K562 (cell line): Measurements from ENCODE around the gene SLC9A7. TPM values are rescaled to one million over a fixed set of nuclear protein-coding genes. Genes with fewer than 3 reads are reported as not detected.

ENCODE experiments used
- ATAC-seq: fragments of 200-7000 bp; cut with Tn5 transposase; 3 replicates; pipeline ENCODE4 v1.9.1; 2020; ENCODE audit warnings: moderate library complexity
- BruUV-seq: library from RNA; stranded (reverse); fragments of 400-500 nt; replicated peaks from 2 replicates; lab custom pipeline; 2021; lab: Mats Ljungman, UMichigan
- CTCF ChIA-PET: fragments of 300-600 bp; formaldehyde crosslinking; extraction: SDS; loops from one replicate; lab custom pipeline; 2021; ENCODE audit warnings: low intra/inter-chr PET ratio; lab: Yijun Ruan, JAX
- POLR2A ChIA-PET: fragments of 300-600, 350-650 bp; sonication (Branson Sonifier 250); formaldehyde crosslinking; extraction: SDS; loops from one replicate; lab custom pipeline; 2021; ENCODE audit warnings: antibody characterized with exemption, inconsistent platforms; lab: Yijun Ruan, JAX
- DNase-seq, 4 experiments: peaks; one replicate each; pipeline versions ENCODE4 v3.0.0 to v3.0.0-alpha.2; 2011 to 2018; ENCODE audit warnings: low spot score in 3 of 4, mixed read lengths in 3 of 4; ENCODE audit errors: extremely low read depth in 1 of 4
- FAIRE-seq: peaks from 2 replicates; lab custom pipeline; 2011; peaks lifted over from hg19 to GRCh38; lab: Jason Lieb, UNC
- H2AFZ ChIP-seq: 2 replicates; pipeline ENCODE4 v1.6.0; 2011; ENCODE audit warnings: low read depth, low read length, control low read depth, inconsistent platforms
- H3K27ac ChIP-seq: fragments of 200-600 bp; 3 replicates; pipeline ENCODE4 v1.8.0; 2011; ENCODE audit warnings: low read depth, mild to moderate bottlenecking, control low read depth, inconsistent platforms, low read length, moderate library complexity, mixed read lengths; ENCODE audit errors: extremely low read depth
- H3K27me3 ChIP-seq, 2 experiments: fragments of 300-600 bp in 1 of 2; 2 replicates in 1 of 2; 3 replicates in 1 of 2; pipeline versions ENCODE4 v1.6.0 to v1.8.0; 2011; ENCODE audit warnings: inconsistent platforms in 2 of 2, low read length in 2 of 2, mild to moderate bottlenecking in 1 of 2, mixed read lengths in 1 of 2, moderate library complexity in 1 of 2; ENCODE audit not compliant: control insufficient read depth in 2 of 2, insufficient read depth in 2 of 2
- H3K36me3 ChIP-seq: fragments of 300-600 bp; 3 replicates; pipeline ENCODE4 v1.8.0; 2011; ENCODE audit warnings: mild to moderate bottlenecking, low read length, inconsistent platforms; ENCODE audit not compliant: control insufficient read depth, insufficient read depth
- H3K4me1 ChIP-seq, 2 experiments: fragments of 200-600 bp in 1 of 2; replicated peaks in 1 of 2; 2 replicates in 1 of 2; 3 replicates in 1 of 2; pipeline versions ENCODE4 v1.5.1 to v1.8.0; 2011; ENCODE audit warnings: inconsistent platforms in 2 of 2, low read length in 2 of 2, mild to moderate bottlenecking in 1 of 2, mixed read lengths in 1 of 2, moderate library complexity in 1 of 2; ENCODE audit not compliant: control insufficient read depth in 2 of 2, insufficient read depth in 2 of 2
- H3K4me2 ChIP-seq: 2 replicates; pipeline ENCODE4 v1.6.1; 2011; ENCODE audit warnings: low read length, control low read depth, inconsistent platforms, mixed read lengths; ENCODE audit not compliant: insufficient read depth
- H3K4me3 ChIP-seq: fragments of 200-600 bp; sonication (generic), shearing (Covaris generic); 2 replicates; pipeline ENCODE4 v1.5.1; 2016; ENCODE audit warnings: control low read depth, inconsistent platforms
- H3K79me2 ChIP-seq: fragments of 200-600 bp; 3 replicates; pipeline ENCODE4 v1.8.0; 2011; ENCODE audit warnings: low read length, inconsistent platforms; ENCODE audit not compliant: control insufficient read depth, insufficient read depth
- H3K9ac ChIP-seq, 2 experiments: 2 replicates each; pipeline versions ENCODE4 v1.6.0 to v1.6.1; 2011; ENCODE audit warnings: low read depth in 2 of 2, low read length in 2 of 2, control low read depth in 1 of 2, inconsistent platforms in 1 of 2, mild to moderate bottlenecking in 1 of 2, mixed read lengths in 1 of 2; ENCODE audit not compliant: insufficient read depth in 1 of 2
- H3K9me1 ChIP-seq: one replicate; pipeline ENCODE4 v1.6.0; 2011; ENCODE audit warnings: inconsistent platforms, mild to moderate bottlenecking, low read length, moderate library complexity; ENCODE audit not compliant: control insufficient read depth, insufficient read depth
- H3K9me3 ChIP-seq: replicated peaks from 2 replicates; pipeline ENCODE4 v1.5.1; 2011; ENCODE audit warnings: low read depth, low read length, inconsistent platforms; ENCODE audit not compliant: control insufficient read depth, insufficient read depth
- H4K20me1 ChIP-seq: replicated peaks from 2 replicates; pipeline ENCODE4 v1.6.1; 2011; ENCODE audit warnings: low read length, inconsistent platforms, mixed read lengths; ENCODE audit not compliant: control insufficient read depth, insufficient read depth
- CEBPB ChIP-seq: fragments of 450-650 bp; IDR thresholded peaks from 2 replicates; pipeline ENCODE4 v1.6.1; 2016; ENCODE audit warnings: missing genetic modification characterization, missing compliant biosample characterization
- FOXJ2 ChIP-seq: fragments of 200-800 bp; sonication (Bioruptor generic); IDR thresholded peaks from 2 replicates; pipeline ENCODE4 v1.6.1; 2016; ENCODE audit warnings: missing genetic modification characterization, missing compliant biosample characterization
- GTF2B ChIP-seq: IDR thresholded peaks from 2 replicates; pipeline ENCODE4 v1.6.1; 2011; ENCODE audit not compliant: insufficient read length; ENCODE audit errors: extremely low read depth
- NFYB ChIP-seq: IDR thresholded peaks from 2 replicates; pipeline ENCODE4 v1.6.1; 2011; ENCODE audit warnings: mild to moderate bottlenecking, moderate library complexity; ENCODE audit not compliant: insufficient read length; ENCODE audit errors: extremely low read depth
- NONO ChIP-seq, 2 experiments: fragments of 200-400 bp in 1 of 2; fragments of 450-650 bp in 1 of 2; formaldehyde crosslinking in 1 of 2; IDR thresholded peaks; 2 replicates each; pipeline ENCODE4 v1.6.1; 2017; ENCODE audit warnings: low read depth in 2 of 2, mild to moderate bottlenecking in 2 of 2, moderate library complexity in 2 of 2, low read length in 1 of 2
- PRPF4 ChIP-seq: fragments of 200-400 bp; formaldehyde crosslinking; IDR thresholded peaks from one replicate; pipeline ENCODE4 v1.6.1; 2017; ENCODE audit warnings: low read length, low read depth, mild to moderate bottlenecking; ENCODE audit not compliant: insufficient read depth, poor library complexity, severe bottlenecking
- RFX5 ChIP-seq: IDR thresholded peaks from 2 replicates; pipeline ENCODE4 v1.6.1; 2011; ENCODE audit warnings: low read depth, mild to moderate bottlenecking, improper control_type of control experiment, low read length
- SP2 ChIP-seq: IDR thresholded peaks from 2 replicates; pipeline ENCODE4 v1.6.1; 2011; ENCODE audit warnings: mild to moderate bottlenecking, low read depth, low read length, moderate library complexity; ENCODE audit not compliant: poor library complexity, severe bottlenecking; ENCODE audit errors: extremely low read depth
- TAF15 ChIP-seq: fragments of 200-400 bp; formaldehyde crosslinking; IDR thresholded peaks from 2 replicates; pipeline ENCODE4 v1.6.1; 2017; ENCODE audit warnings: mild to moderate bottlenecking, low read depth, low read length, moderate library complexity
- TFAP4 ChIP-seq: sonication (generic); formaldehyde crosslinking; IDR thresholded peaks from 2 replicates; pipeline ENCODE4 v1.8.0; 2022; ENCODE audit warnings: missing genetic modification reagents, mild to moderate bottlenecking, moderate library complexity, borderline replicate concordance
- ZC3H8 ChIP-seq: fragments of 450-650 bp; IDR thresholded peaks from 2 replicates; pipeline ENCODE4 v1.6.1; 2017
- ZNF583 ChIP-seq: fragments of 250-450 bp; sonication (Bioruptor Pico); IDR thresholded peaks from 2 replicates; pipeline ENCODE4 v1.4.0; 2020
- WGBS: fragments of 100-300 bp; shearing (Covaris generic); methylation state at CpG from one replicate; pipeline ENCODE4 v1.1.6; 2016; ENCODE audit warnings: low coverage, mixed read lengths; ENCODE audit not compliant: insufficient coverage; ENCODE audit errors: missing lambda C conversion rate; 5-methylcytosine and 5-hydroxymethylcytosine counted together
- in situ Hi-C: fragments of 300-500 bp; cut with MboI; formaldehyde crosslinking; loops from 4 replicates; pipeline ENCODE4 v1.15.0; 2018; ENCODE audit warnings: inconsistent platforms, mixed read lengths
- intact Hi-C: fragments of 100-400 bp; cut with micrococcal nuclease; formaldehyde crosslinking; loops from 2 replicates; pipeline ENCODE4 v1.14.2; 2022
- polyA plus RNA-seq, 8 experiments: library from polyadenylated mRNA; depleted of rRNA in 4 of 8; stranded (reverse) in 5 of 8; unstranded in 3 of 8; fragments of >200 nt; fragmentation: Nextera tagmentation in 2 of 8; fragmentation: Illumina TruSeq in 1 of 8; extraction: Ambion mirVana in 2 of 8; extraction: Trizol in 1 of 8; gene quantifications; 2 replicates each; pipeline versions ENCODE4 v1.2.1 to v1.2.3, GENCODE V29; 2011 to 2014; ENCODE audit warnings: inconsistent platforms in 1 of 8, missing spikeins in 1 of 8
- total RNA-seq, 7 experiments: library from RNA; depleted of rRNA in 6 of 7; stranded (reverse); fragments of >200 nt in 6 of 7; fragmentation: Illumina TruSeq in 2 of 7; extraction: Trizol in 2 of 7; gene quantifications; 2 replicates each; pipeline versions ENCODE4 v1.2.1 to v1.2.3, GENCODE V29; 2011 to 2021; ENCODE audit warnings: low replicate concordance in 1 of 7

The SLC9A7 gene
- total and polyA plus RNA-seq, 9 of the 15 experiments (the other 6 are each of a cell fraction or from before 2014, with no cell fraction given): 0.04 to 0.13 (median 0.09) TPM; not detected in 5

GRCh38 chrX:46559062-46559461 lies 199.9 kb downstream of the SLC9A7 start (continued):
- TF ChIP-seq FOXJ2 (tag) (no peak), GTF2B (no peak), RFX5 (no peak), ZNF583 (CRISPR knock-in tag) (no peak), PRPF4 (no peak), NFYB (no peak), ZC3H8 (no peak), NONO (IDR thresholded peaks at IDR 0.05; ENCODE audit: low read depth in 2 of 2, low read length in 1 of 2) (no peak), SP2 (no peak)

- Histone ChIP-seq H3K27me3 (no peaks in the 10 kb centered on the region), H4K20me1 (no peaks in the 10 kb centered on the region), H3K4me2 (no peak overlapping the region), H3K27ac (no peak overlapping the region), H3K4me1 (no peaks in the 10 kb centered on the region; a peak in 1 of 5 replicates), H3K9ac (no peak overlapping the region), H3K9me1 (no peaks in the 10 kb centered on the region), H3K36me3 (no peaks in the 10 kb centered on the region), H2AFZ (no peak overlapping the region), H3K4me3 (no peak overlapping the region), H3K79me2 (no peaks in the 10 kb centered on the region), H3K9me3 (no peaks in the 10 kb centered on the region)
- ATAC-seq (no peak), FAIRE-seq (no peak), DNase-seq (no peak)
- in situ Hi-C loops: no loop called here
- POLR2A ChIA-PET: no interaction called here
- intact Hi-C loops: no loop called here
- whole genome bisulfite sequencing: 16% methylated on average over 2 of the region's 2 CpGs
- BruUV-seq: no TSS peak
- CTCF ChIA-PET: no interaction called here
- peak; percentile 86 for TF ChIP-seq CEBPB
- no peak for TF ChIP-seq TAF15
- no peak for TF ChIP-seq TFAP4 (CRISPR knock-in tag)
Measured at GRCh38 chrX:46554942-46555341, 204.0 kb downstream of the SLC9A7 start.
